RPMI8226 (cell line): ENCODE measurements around the gene THY1.
"Not testable (repeated sequence)": the region's sequence is repeated elsewhere in the genome, so short reads cannot be mapped to it uniquely, and the experiment has no call there.

Source experiments
- DNase-seq: peaks from one replicate; pipeline ENCODE4 v3.0.0-alpha.2; 2015

The THY1 gene

GRCh38 chr11:119417726-119418540 is 5.0 kb downstream of the THY1 start:
- no peak for DNase-seq

GRCh38 chr11:119416606-119417580 is 6.1 kb downstream of the THY1 start:
- no peak for DNase-seq

- DNase-seq = no peak
Measured at GRCh38 chr11:119415966-119416365, 7.0 kb downstream of the THY1 start.

GRCh38 chr11:119415517-119415916 is 7.5 kb downstream of the THY1 start:
- DNase-seq = no peak

- DNase-seq = no peak
Measured at GRCh38 chr11:119414734-119415133, 8.2 kb downstream of the THY1 start.

GRCh38 chr11:119414321-119414720 is 8.7 kb downstream of the THY1 start:
- DNase-seq = no peak

GRCh38 chr11:119412072-119412471 is 10.9 kb downstream of the THY1 start:
- DNase-seq = no peak

GRCh38 chr11:119410501-119410900 is 12.5 kb downstream of the THY1 start:
- DNase-seq = no peak

- DNase-seq = no peak
Measured at GRCh38 chr11:119409731-119410130, 13.2 kb downstream of the THY1 start.

GRCh38 chr11:119406005-119406404 is 17.0 kb downstream of the THY1 start:
- no peak for DNase-seq

- DNase-seq = not testable (repeated sequence)
Measured at GRCh38 chr11:119405448-119405847, 17.5 kb downstream of the THY1 start.

GRCh38 chr11:119404872-119405271 is 18.1 kb downstream of the THY1 start:
- no peak for DNase-seq

- no peak for DNase-seq
Measured at GRCh38 chr11:119403021-119403420, 20.0 kb downstream of the THY1 start.

- no peak for DNase-seq
Measured at GRCh38 chr11:119402470-119402869, 20.5 kb downstream of the THY1 start.

GRCh38 chr11:119400860-119401259 is 22.1 kb downstream of the THY1 start:
- no peak for DNase-seq

- no peak for DNase-seq
Measured at GRCh38 chr11:119397740-119398139, 25.2 kb downstream of the THY1 start.

- no peak for DNase-seq
Measured at GRCh38 chr11:119396835-119397234, 26.1 kb downstream of the THY1 start.

GRCh38 chr11:119391275-119391674 is 31.7 kb downstream of the THY1 start:
- no peak for DNase-seq

GRCh38 chr11:119389611-119390254 is 33.2 kb downstream of the THY1 start:
- DNase-seq = peak; percentile 54

GRCh38 chr11:119388103-119388502 is 34.9 kb downstream of the THY1 start:
- no peak for DNase-seq

- DNase-seq = no peak
Measured at GRCh38 chr11:119384332-119384731, 38.6 kb downstream of the THY1 start.

- not testable (repeated sequence) for DNase-seq
Measured at GRCh38 chr11:119382513-119382912, 40.5 kb downstream of the THY1 start.

GRCh38 chr11:119382101-119382500 is 40.9 kb downstream of the THY1 start:
- no peak for DNase-seq
